Measurements from ENCODE around the gene TLX1. TPM values are rescaled to one million over a fixed set of nuclear protein-coding genes. Genes with fewer than 3 reads are reported as not detected.

The TLX1 gene
- total and polyA plus RNA-seq, 4 donors = not detected

GRCh38 chr10:101106351-101106750 lies 24.7 kb upstream of the TLX1 start:
- TF ChIP-seq CTCF (IDR thresholded peaks at IDR 0.05; ENCODE audit: control extremely low read depth, extremely low read depth) = no peak
- Histone ChIP-seq H3K4me3 (no peak overlapping the region), H3K27me3 (ENCODE audit: control insufficient read depth in 3 of 3, insufficient read depth in 3 of 3, low read length in 2 of 3) (peaks cover 0 to 12% (median 10%) of the 10 kb centered on the region in 3 donors), H3K4me1 (ENCODE audit: control insufficient read depth in 5 of 5, insufficient read depth in 5 of 5, low read length in 5 of 5) (no peaks in the 10 kb centered on the region), H3K36me3 (ENCODE audit: control insufficient read depth in 4 of 4, insufficient read depth in 4 of 4, low read length in 4 of 4) (no peaks in the 10 kb centered on the region), H3K27ac (ENCODE audit: low read depth in 1 of 2, low read length in 1 of 2) (no peak overlapping the region), H3K9ac (ENCODE audit: insufficient read depth in 1 of 2, low read length in 2 of 2) (no peak overlapping the region), H3K9me3 (ENCODE audit: control insufficient read depth in 4 of 4, insufficient read depth in 3 of 4, low read length in 3 of 4) (no peaks in the 10 kb centered on the region)
- ATAC-seq (ENCODE audit: insufficient read depth, low FRiP score) (no peak), DNase-seq (no peak)
- 72 to 73% methylated on average over 6 of the region's 6 CpGs for WGBS, 2 donors

- Histone ChIP-seq H3K4me1 (ENCODE audit: control insufficient read depth in 5 of 5, insufficient read depth in 5 of 5, low read length in 5 of 5) (peaks cover 0 to 3% (median 0%) of the 10 kb centered on the region in 5 donors), H3K9me3 (ENCODE audit: control insufficient read depth in 4 of 4, insufficient read depth in 3 of 4, low read length in 3 of 4) (no peaks in the 10 kb centered on the region), H3K27me3 (ENCODE audit: control insufficient read depth in 3 of 3, insufficient read depth in 3 of 3, low read length in 2 of 3) (peaks cover 0 to 10% (median 8%) of the 10 kb centered on the region in 3 donors), H3K27ac (ENCODE audit: low read depth in 1 of 2, low read length in 1 of 2) (no peak overlapping the region), H3K36me3 (ENCODE audit: control insufficient read depth in 4 of 4, insufficient read depth in 4 of 4, low read length in 4 of 4) (no peaks in the 10 kb centered on the region), H3K9ac (ENCODE audit: insufficient read depth in 1 of 2, low read length in 2 of 2) (no peak overlapping the region), H3K4me3 (no peak overlapping the region)
- ATAC-seq (ENCODE audit: insufficient read depth, low FRiP score) = no peak
- TF ChIP-seq CTCF (IDR thresholded peaks at IDR 0.05; ENCODE audit: control extremely low read depth, extremely low read depth) = no peak
- no peak for DNase-seq
- WGBS, 2 donors = 88 to 96% methylated on average over 5 of the region's 5 CpGs
Observed at GRCh38 chr10:101107771-101108170, 23.3 kb upstream of the TLX1 start.

DNA sequence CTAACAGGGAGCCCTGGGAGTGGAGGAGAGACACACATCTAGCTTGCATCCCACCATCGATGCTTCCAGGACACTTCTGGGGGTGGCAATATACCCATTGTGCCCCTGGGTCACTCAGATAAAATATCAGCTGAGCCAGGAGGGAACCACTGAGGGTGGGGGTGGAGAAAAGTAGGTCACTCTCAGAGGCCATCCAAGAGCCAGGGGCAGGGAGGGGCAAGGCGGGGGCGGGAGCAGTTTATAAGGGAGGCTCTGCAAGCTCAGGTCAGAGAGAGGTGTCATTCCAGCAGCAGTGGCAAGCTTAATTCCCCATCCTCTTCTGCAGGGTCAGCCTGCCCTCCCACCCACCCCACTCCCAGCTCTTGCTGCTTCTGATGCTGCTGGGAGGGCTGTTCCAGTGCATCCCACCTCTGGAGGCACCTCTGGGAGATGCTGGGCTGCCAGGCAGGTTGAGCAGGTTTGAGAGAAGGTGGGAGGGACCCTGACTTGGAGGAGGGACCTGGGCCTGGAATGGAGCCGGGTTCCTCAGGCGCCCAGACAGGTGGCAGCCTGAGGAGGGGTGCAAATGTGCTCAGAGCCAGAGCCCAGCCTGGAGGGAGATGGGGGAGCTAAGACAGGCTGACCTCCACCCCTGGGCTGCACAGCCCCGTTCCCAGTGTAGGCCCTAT lies 20.1 kb upstream of the TLX1 start:
- no peaks in the 10 kb centered on the region for H3K9me3 ChIP-seq (ENCODE audit: control insufficient read depth in 4 of 4, insufficient read depth in 3 of 4, low read length in 3 of 4)
- H3K9ac ChIP-seq (ENCODE audit: insufficient read depth in 1 of 2, low read length in 2 of 2) = no peak overlapping the region
- WGBS, 2 donors = 45 to 62% methylated on average over 6 of the region's 6 CpGs
- H3K27me3 ChIP-seq (ENCODE audit: control insufficient read depth in 3 of 3, insufficient read depth in 3 of 3, low read length in 2 of 3) = peaks cover 5 to 22% (median 13%) of the 10 kb centered on the region in 3 donors
- no peak overlapping the region for H3K4me3 ChIP-seq
- H3K27ac ChIP-seq (ENCODE audit: low read depth in 1 of 2, low read length in 1 of 2) = no peak overlapping the region
- H3K36me3 ChIP-seq (ENCODE audit: control insufficient read depth in 4 of 4, insufficient read depth in 4 of 4, low read length in 4 of 4) = no peaks in the 10 kb centered on the region
- DNase-seq (no peak), ATAC-seq (ENCODE audit: insufficient read depth, low FRiP score) (no peak)
- peaks cover 0 to 7% (median 0%) of the 10 kb centered on the region in 5 donors for H3K4me1 ChIP-seq (ENCODE audit: control insufficient read depth in 5 of 5, insufficient read depth in 5 of 5, low read length in 5 of 5)
- TF ChIP-seq CTCF (IDR thresholded peaks at IDR 0.05; ENCODE audit: control extremely low read depth, extremely low read depth) = no peak

- no peaks in the 10 kb centered on the region for H3K36me3 ChIP-seq (ENCODE audit: control insufficient read depth in 4 of 4, insufficient read depth in 4 of 4, low read length in 4 of 4)
- no peak for TF ChIP-seq CTCF (IDR thresholded peaks at IDR 0.05; ENCODE audit: control extremely low read depth, extremely low read depth)
- peaks cover 0 to 7% (median 0%) of the 10 kb centered on the region in 5 donors for H3K4me1 ChIP-seq (ENCODE audit: control insufficient read depth in 5 of 5, insufficient read depth in 5 of 5, low read length in 5 of 5)
- no peak overlapping the region for H3K4me3 ChIP-seq
- ATAC-seq (ENCODE audit: insufficient read depth, low FRiP score) (no peak), DNase-seq (no peak)
- no peak overlapping the region for H3K9ac ChIP-seq (ENCODE audit: insufficient read depth in 1 of 2, low read length in 2 of 2)
- peaks cover 7 to 26% (median 10%) of the 10 kb centered on the region in 3 donors for H3K27me3 ChIP-seq (ENCODE audit: control insufficient read depth in 3 of 3, insufficient read depth in 3 of 3, low read length in 2 of 3)
- H3K9me3 ChIP-seq (ENCODE audit: control insufficient read depth in 4 of 4, insufficient read depth in 3 of 4, low read length in 3 of 4) = no peaks in the 10 kb centered on the region
- 74 to 78% methylated on average over 8 of the region's 8 CpGs for WGBS, 2 donors
- no peak overlapping the region for H3K27ac ChIP-seq (ENCODE audit: low read depth in 1 of 2, low read length in 1 of 2)
Observed at GRCh38 chr10:101111547-101111946, 19.6 kb upstream of the TLX1 start.
